GM18505 (cell line): Measurements from ENCODE around the gene KLK11.
"Not testable (repeated sequence)": the region's sequence is repeated elsewhere in the genome, so short reads cannot be mapped to it uniquely, and the experiment has no call there.

Experiments used
- ATAC-seq: cut with Tn5 transposase; IDR thresholded peaks from one replicate; pipeline ENCODE4 v1.9.1; 2021; ENCODE audit not compliant: unreplicated experiment
- POLR2A ChIP-seq: IDR thresholded peaks from 4 replicates; pipeline ENCODE4 v1.6.1; 2011; ENCODE audit warnings: borderline replicate concordance; ENCODE audit not compliant: insufficient read depth, insufficient read length; ENCODE audit errors: extremely low read depth

Gene KLK11

GRCh38 chr19:51002542-51003311, 23.7 kb downstream of the KLK11 start:
- ATAC-seq, result no peak
- no peak for TF ChIP-seq POLR2A

GRCh38 chr19:51002089-51002532, 24.3 kb downstream of the KLK11 start:
- ATAC-seq, result no peak
- no peak for TF ChIP-seq POLR2A

GRCh38 chr19:51001515-51001914, 24.9 kb downstream of the KLK11 start, which contains the start of gene KLK8:
Gene KLK8 (minus strand): TSS chr19:51001604. CDS start chr19:51001167, 437 bp downstream.
- no peak for ATAC-seq

GRCh38 chr19:51000981-51001380, 25.4 kb downstream of the KLK11 start:
- no peak for ATAC-seq
- TF ChIP-seq POLR2A, result no peak

More at GRCh38 chr19:51001515-51001914, 24.9 kb downstream of the KLK11 start, which contains the start of gene KLK8:
- TF ChIP-seq POLR2A, result no peak

- no peak for TF ChIP-seq POLR2A
- ATAC-seq, result no peak
These were observed 26.0 kb downstream of the KLK11 start for GRCh38 chr19:51000426-51000825.

- no peak for ATAC-seq
- TF ChIP-seq POLR2A, result no peak
These were observed 27.7 kb downstream of the KLK11 start for GRCh38 chr19:50998686-50999085.

- ATAC-seq, result no peak
- no peak for TF ChIP-seq POLR2A
These were observed 28.4 kb downstream of the KLK11 start for GRCh38 chr19:50998061-50998460.

GRCh38 chr19:50994129-50994528, 32.3 kb downstream of the KLK11 start:
- no peak for ATAC-seq
- no peak for TF ChIP-seq POLR2A

GRCh38 chr19:50992666-50993035, 33.8 kb downstream of the KLK11 start:
- ATAC-seq, result no peak
- TF ChIP-seq POLR2A, result no peak

- not testable (repeated sequence) for ATAC-seq
These were observed 42.0 kb downstream of the KLK11 start for GRCh38 chr19:50984416-50984815.

- no peak for ATAC-seq
- TF ChIP-seq POLR2A, result no peak
These were observed 42.7 kb downstream of the KLK11 start, which contains the start of gene KLK7 for GRCh38 chr19:50983625-50984292. Gene KLK7 (minus strand): TSS chr19:50983917. CDS start chr19:50982399, 1,518 bp downstream.

- TF ChIP-seq POLR2A, result no peak
- no peak for ATAC-seq
These were observed 44.2 kb downstream of the KLK11 start for GRCh38 chr19:50982186-50982585.

GRCh38 chr19:50981587-50982146, 44.7 kb downstream of the KLK11 start:
- no peak for TF ChIP-seq POLR2A

GRCh38 chr19:50980208-50980607, 46.2 kb downstream of the KLK11 start:
- ATAC-seq, result no peak
- no peak for TF ChIP-seq POLR2A

More at GRCh38 chr19:50981587-50982146, 44.7 kb downstream of the KLK11 start:
- ATAC-seq, result no peak
